Osteoblast (primary cell): ENCODE data around the gene ST6GALNAC3. TPM values are rescaled to one million over a fixed set of nuclear protein-coding genes. Genes with fewer than 3 reads are reported as not detected.
"Not testable (repeated sequence)": the region's sequence is repeated elsewhere in the genome, so short reads cannot be mapped to it uniquely, and the experiment has no call there.

ENCODE experiments used
- DNase-seq: peaks from one replicate; pipeline ENCODE4 v3.0.0; 2011; ENCODE audit warnings: low spot score, mixed read lengths; ENCODE audit not compliant: insufficient read length; ENCODE audit errors: missing footprints
- H2AFZ ChIP-seq: 2 replicates; pipeline ENCODE4 v1.6.0; 2011; ENCODE audit warnings: mild to moderate bottlenecking, low read length
- H3K27ac ChIP-seq: 2 replicates; pipeline ENCODE4 v1.5.1; 2011; ENCODE audit warnings: mild to moderate bottlenecking, low read depth, low read length, moderate library complexity
- H3K27me3 ChIP-seq: 2 replicates; pipeline ENCODE4 v1.6.0; 2012; ENCODE audit warnings: mild to moderate bottlenecking, control low read depth, inconsistent platforms, low read length, moderate library complexity; ENCODE audit not compliant: insufficient read depth
- H3K36me3 ChIP-seq: 2 replicates; pipeline ENCODE4 v1.5.1; 2011; ENCODE audit warnings: mild to moderate bottlenecking, low read length, control low read depth, moderate library complexity; ENCODE audit not compliant: insufficient read depth
- H3K4me1 ChIP-seq: 2 replicates; pipeline ENCODE4 v1.5.1; 2011; ENCODE audit warnings: mild to moderate bottlenecking, low read length, control low read depth, moderate library complexity; ENCODE audit not compliant: insufficient read depth
- H3K4me2 ChIP-seq: 2 replicates; pipeline ENCODE4 v1.6.0; 2011; ENCODE audit warnings: mild to moderate bottlenecking, low read length; ENCODE audit not compliant: insufficient read depth
- H3K4me3 ChIP-seq: fragments of 200-600 bp; sonication (generic); 3 replicates; pipeline ENCODE4 v1.5.1; 2012; ENCODE audit warnings: mild to moderate bottlenecking, low read length, inconsistent platforms; ENCODE audit not compliant: insufficient read depth
- H3K79me2 ChIP-seq: 2 replicates; pipeline ENCODE4 v1.6.0; 2012; ENCODE audit warnings: mild to moderate bottlenecking, low read length, control low read depth, inconsistent platforms; ENCODE audit not compliant: insufficient read depth
- H3K9me3 ChIP-seq: 2 replicates; pipeline ENCODE4 v1.5.1; 2011; ENCODE audit warnings: low read depth, low read length, control low read depth
- H4K20me1 ChIP-seq: 2 replicates; pipeline ENCODE4 v1.6.0; 2012; ENCODE audit warnings: mild to moderate bottlenecking, low read length, control low read depth; ENCODE audit not compliant: insufficient read depth
- CTCF ChIP-seq: IDR thresholded peaks from 2 replicates; pipeline ENCODE4 v1.5.1; 2011; ENCODE audit warnings: mild to moderate bottlenecking, low read depth, low read length, moderate library complexity; ENCODE audit errors: extremely low read depth
- total RNA-seq: library from RNA; depleted of rRNA; stranded (reverse); fragments of >200 nt; gene quantifications from 2 replicates; pipeline ENCODE4 v1.2.3, GENCODE V29; 2012

ST6GALNAC3 gene
- total RNA-seq, 1 donor = not detected

- TF ChIP-seq CTCF = no peak
- H3K9me3 ChIP-seq = no peaks in the 10 kb centered on the region
- no peaks in the 10 kb centered on the region for H3K79me2 ChIP-seq
- H3K27ac ChIP-seq = no peak overlapping the region
- no peaks in the 10 kb centered on the region for H4K20me1 ChIP-seq
- no peaks in the 10 kb centered on the region for H3K27me3 ChIP-seq
- H3K4me2 ChIP-seq = no peak overlapping the region
- no peak overlapping the region for H2AFZ ChIP-seq
- no peak overlapping the region for H3K4me3 ChIP-seq
- no peaks in the 10 kb centered on the region for H3K36me3 ChIP-seq
- no peaks in the 10 kb centered on the region for H3K4me1 ChIP-seq
- no peak for DNase-seq
Measured at GRCh38 chr1:76115171-76115570, 40.6 kb downstream of the ST6GALNAC3 start.

GRCh38 chr1:76121850-76122249 lies 47.3 kb downstream of the ST6GALNAC3 start:
- no peak overlapping the region for H2AFZ ChIP-seq
- DNase-seq = no peak
- no peaks in the 10 kb centered on the region for H3K4me1 ChIP-seq
- TF ChIP-seq CTCF = no peak
- H3K9me3 ChIP-seq = no peaks in the 10 kb centered on the region
- H3K27ac ChIP-seq = no peak overlapping the region
- H3K4me2 ChIP-seq = no peak overlapping the region
- H3K79me2 ChIP-seq = no peaks in the 10 kb centered on the region
- no peak overlapping the region for H3K4me3 ChIP-seq
- H3K27me3 ChIP-seq = no peaks in the 10 kb centered on the region
- no peaks in the 10 kb centered on the region for H4K20me1 ChIP-seq
- no peaks in the 10 kb centered on the region for H3K36me3 ChIP-seq

- Histone ChIP-seq H4K20me1 (no peaks in the 10 kb centered on the region), H2AFZ (no peak overlapping the region), H3K4me1 (no peaks in the 10 kb centered on the region), H3K9me3 (no peaks in the 10 kb centered on the region), H3K27me3 (no peaks in the 10 kb centered on the region), H3K36me3 (no peaks in the 10 kb centered on the region), H3K4me3 (no peak overlapping the region), H3K27ac (no peak overlapping the region), H3K4me2 (no peak overlapping the region), H3K79me2 (no peaks in the 10 kb centered on the region)
- no peak for TF ChIP-seq CTCF
- no peak for DNase-seq
Measured at GRCh38 chr1:76122271-76122670, 47.7 kb downstream of the ST6GALNAC3 start.

GRCh38 chr1:76123411-76124064 lies 49.0 kb downstream of the ST6GALNAC3 start:
- not testable (repeated sequence) for H3K27ac ChIP-seq, H3K79me2 ChIP-seq, H3K36me3 ChIP-seq, H3K4me2 ChIP-seq, H3K4me3 ChIP-seq, H3K4me1 ChIP-seq, H3K9me3 ChIP-seq, H4K20me1 ChIP-seq, H2AFZ ChIP-seq, DNase-seq, H3K27me3 ChIP-seq
